GM12873 (cell line): Measurements from ENCODE around the gene PRRC2C.

Experiments used
- CTCF ChIP-seq: IDR thresholded peaks from 2 replicates; pipeline ENCODE4 v1.5.1; 2012; ENCODE audit warnings: low read depth, mild to moderate bottlenecking, moderate library complexity, low read length, control low read depth; ENCODE audit not compliant: insufficient read depth; ENCODE audit errors: missing control alignments

PRRC2C gene

GRCh38 chr1:171590022-171590421, 104.7 kb downstream of the PRRC2C start:
- no peak for TF ChIP-seq CTCF

- TF ChIP-seq CTCF, result no peak
Observed at GRCh38 chr1:171595324-171595723, 110.0 kb downstream of the PRRC2C start.

- TF ChIP-seq CTCF, result no peak
Observed at GRCh38 chr1:171596119-171596518, 110.8 kb downstream of the PRRC2C start.

- no peak for TF ChIP-seq CTCF
Observed at GRCh38 chr1:171596705-171597104, 111.4 kb downstream of the PRRC2C start.

- no peak for TF ChIP-seq CTCF
Observed at GRCh38 chr1:171597203-171597602, 111.9 kb downstream of the PRRC2C start.

GRCh38 chr1:171600862-171601261, 115.5 kb downstream of the PRRC2C start:
- no peak for TF ChIP-seq CTCF

- TF ChIP-seq CTCF, result no peak
Observed at GRCh38 chr1:171606402-171606941, 121.1 kb downstream of the PRRC2C start.
